Mesodermal cell (in vitro differentiated cells): ENCODE data around the gene ELMO3. TPM values are rescaled to one million over a fixed set of nuclear protein-coding genes. Genes with fewer than 3 reads are reported as not detected.

Experiments used
- H3K27ac ChIP-seq: 2 replicates; pipeline ENCODE4 v1.7.0; 2013; ENCODE audit warnings: mild to moderate bottlenecking, low read depth, low read length, moderate library complexity; ENCODE audit not compliant: severe bottlenecking
- H3K36me3 ChIP-seq: 2 replicates; pipeline ENCODE4 v1.7.1; 2013; ENCODE audit warnings: mild to moderate bottlenecking, low read length, moderate library complexity; ENCODE audit not compliant: control insufficient read depth, insufficient read depth
- H3K4me1 ChIP-seq: one replicate; pipeline ENCODE4 v1.7.1; 2013; ENCODE audit warnings: mild to moderate bottlenecking, low read length; ENCODE audit not compliant: insufficient read depth, control insufficient read depth, poor library complexity, severe bottlenecking
- H3K4me3 ChIP-seq: 2 replicates; pipeline ENCODE4 v1.7.0; 2013; ENCODE audit warnings: low read length, control low read depth, mild to moderate bottlenecking; ENCODE audit not compliant: insufficient read depth, poor library complexity, severe bottlenecking; ENCODE audit errors: extremely low read depth
- H3K9me3 ChIP-seq: 2 replicates; pipeline ENCODE4 v1.7.1; 2013; ENCODE audit warnings: mild to moderate bottlenecking, low read length, moderate library complexity; ENCODE audit not compliant: control insufficient read depth
- WGBS, 2 experiments: methylation state at CpG; one replicate each; pipeline ENCODE4 v1.1.5; 2013; ENCODE audit warnings: missing lambda C conversion rate in 2 of 2; ENCODE audit not compliant: insufficient coverage in 2 of 2; 5-methylcytosine and 5-hydroxymethylcytosine counted together
- polyA plus RNA-seq, 2 experiments: library from polyadenylated mRNA; stranded (reverse); fragments of 50-300 nt; gene quantifications; one replicate each; pipeline ENCODE4 v1.2.3, GENCODE V29; 2013

The ELMO3 gene
- polyA plus RNA-seq (2013, experiment 1 of 2): 2.7 TPM
- 2.3 TPM for polyA plus RNA-seq (2013, experiment 2 of 2)

GRCh38 chr16:67199011-67199807, at the start of gene ELMO3:
TSS of gene ELMO3 (plus strand) at chr16:67199131. CDS start at chr16:67199327, 196 bp downstream.
- Histone ChIP-seq H3K4me1 (peaks cover 1% of the 10 kb centered on the region), H3K36me3 (peaks cover 87% of the 10 kb centered on the region), H3K4me3 (no peak within 1 kb of the TSS), H3K9me3 (no peaks in the 10 kb centered on the region), H3K27ac (no peak within 1 kb of the TSS)
- 81 to 89% methylated on average over 29 to 48 of the region's 61 CpGs for WGBS, 2 experiments

GRCh38 chr16:67149276-67150046, 49.5 kb upstream of the ELMO3 start:
- Histone ChIP-seq H3K9me3 (no peaks in the 10 kb centered on the region), H3K27ac (no peak overlapping the region), H3K4me3 (no peak overlapping the region), H3K36me3 (peaks cover 53% of the 10 kb centered on the region), H3K4me1 (no peaks in the 10 kb centered on the region)
- WGBS, 2 experiments: 85 to 89% methylated on average over 77 of the region's 77 CpGs

GRCh38 chr16:67150047-67150832, 48.7 kb upstream of the ELMO3 start:
- no peaks in the 10 kb centered on the region for H3K4me1 ChIP-seq
- peak overlapping the region; percentile 56 for H3K4me3 ChIP-seq
- peaks cover 45% of the 10 kb centered on the region for H3K36me3 ChIP-seq
- H3K27ac ChIP-seq: peak overlapping the region; percentile 53
- no peaks in the 10 kb centered on the region for H3K9me3 ChIP-seq
- WGBS, 2 experiments: 19 to 21% methylated on average over 68 to 90 of the region's 94 CpGs

- Histone ChIP-seq H3K36me3 (peaks cover 38% of the 10 kb centered on the region), H3K27ac (peak within 1 kb of the TSS; percentile 53), H3K9me3 (no peaks in the 10 kb centered on the region), H3K4me1 (no peaks in the 10 kb centered on the region), H3K4me3 (peak within 1 kb of the TSS; percentile 56)
- 2 to 4% methylated on average over 23 to 31 of the region's 34 CpGs for WGBS, 2 experiments
Observed at GRCh38 chr16:67150833-67151396, 48.0 kb upstream of the ELMO3 start, which contains the start of gene B3GNT9. TSS of gene B3GNT9 (minus strand) at chr16:67150998. CDS start at chr16:67150485, 513 bp downstream.

GRCh38 chr16:67151431-67152097, 47.4 kb upstream of the ELMO3 start:
- 69 to 94% methylated on average over 5 of the region's 8 CpGs for WGBS, 2 experiments
- H3K4me3 ChIP-seq: peak overlapping the region; percentile 56
- H3K36me3 ChIP-seq: peaks cover 32% of the 10 kb centered on the region
- no peaks in the 10 kb centered on the region for H3K4me1 ChIP-seq
- no peak overlapping the region for H3K27ac ChIP-seq
- H3K9me3 ChIP-seq: no peaks in the 10 kb centered on the region

GRCh38 chr16:67154578-67155294, 44.2 kb upstream of the ELMO3 start:
- 31 to 36% methylated on average over 46 to 53 of the region's 61 CpGs for WGBS, 2 experiments

GRCh38 chr16:67155295-67156142, 43.4 kb upstream of the ELMO3 start:
- no peak overlapping the region for H3K27ac ChIP-seq
- H3K4me3 ChIP-seq: no peak overlapping the region
- no peaks in the 10 kb centered on the region for H3K36me3 ChIP-seq
- 5% methylated on average over 55 to 68 of the region's 74 CpGs for WGBS, 2 experiments
- H3K9me3 ChIP-seq: no peaks in the 10 kb centered on the region
- H3K4me1 ChIP-seq: peaks cover 5% of the 10 kb centered on the region

More at GRCh38 chr16:67154578-67155294, 44.2 kb upstream of the ELMO3 start:
- Histone ChIP-seq H3K9me3 (no peaks in the 10 kb centered on the region), H3K36me3 (peaks cover 1% of the 10 kb centered on the region), H3K27ac (no peak overlapping the region), H3K4me1 (peaks cover 5% of the 10 kb centered on the region), H3K4me3 (no peak overlapping the region)

- peaks cover 10% of the 10 kb centered on the region for H3K4me1 ChIP-seq
- no peak overlapping the region for H3K4me3 ChIP-seq
- no peaks in the 10 kb centered on the region for H3K9me3 ChIP-seq
- H3K27ac ChIP-seq: no peak overlapping the region
- no peaks in the 10 kb centered on the region for H3K36me3 ChIP-seq
- WGBS, 2 experiments: 52 to 57% methylated on average over 13 to 14 of the region's 15 CpGs
Observed at GRCh38 chr16:67156143-67156844, 42.6 kb upstream of the ELMO3 start.
